Measurements from ENCODE around the gene CCNG2. TPM values are rescaled to one million over a fixed set of nuclear protein-coding genes. Genes with fewer than 3 reads are reported as not detected.

CCNG2 gene
- total and polyA plus RNA-seq, 9 of the 15 experiments (the other 6 are each of a cell fraction or from before 2014, with no cell fraction given), result 0.49 to 6.6 (median 2.9) TPM

- no peak overlapping the region for H3K4me3 ChIP-seq
- H3K79me2 ChIP-seq (ENCODE audit: control insufficient read depth, insufficient read depth, low read length), result no peaks in the 10 kb centered on the region
- H3K4me1 ChIP-seq (replicated peaks in 1 of 2; ENCODE audit: control insufficient read depth in 2 of 2, insufficient read depth in 2 of 2, low read length in 2 of 2), result no peaks in the 10 kb centered on the region
- H4K20me1 ChIP-seq (replicated peaks; ENCODE audit: control insufficient read depth, insufficient read depth, low read length), result no peaks in the 10 kb centered on the region
- ChIA-PET CTCF (ENCODE audit: low intra/inter-chr PET ratio) (no interaction called here), POLR2A (interaction anchor here (0.6 kb wide), 1 partner anchor 19 kb away, joined by 3 read pairs; no protein-coding TSS in a partner anchor)
- no peaks in the 10 kb centered on the region for H3K36me3 ChIP-seq (ENCODE audit: control insufficient read depth, insufficient read depth, low read length)
- BruUV-seq (replicated peaks), result no TSS peak
- H3K9me1 ChIP-seq (ENCODE audit: control insufficient read depth, insufficient read depth, low read length), result no peaks in the 10 kb centered on the region
- no peak overlapping the region for H3K27ac ChIP-seq (ENCODE audit: extremely low read depth, low read depth, low read length)
- ATAC-seq (no peak), FAIRE-seq (no peak), DNase-seq (ENCODE audit: extremely low read depth in 1 of 4, low spot score in 3 of 4) (no peak)
- no peaks in the 10 kb centered on the region for H3K9me3 ChIP-seq (replicated peaks; ENCODE audit: control insufficient read depth, insufficient read depth, low read depth, low read length)
- WGBS (ENCODE audit: insufficient coverage, low coverage, missing lambda C conversion rate), result 0% methylated on average over 6 of the region's 6 CpGs
- intact Hi-C loops (cut with micrococcal nuclease), result no loop called here
- in situ Hi-C loops (cut with MboI), result no loop called here
- H3K4me2 ChIP-seq (ENCODE audit: insufficient read depth, low read length), result no peak overlapping the region
- H3K9ac ChIP-seq (ENCODE audit: insufficient read depth in 1 of 2, low read depth in 2 of 2, low read length in 2 of 2), result no peak overlapping the region
- no peak overlapping the region for H2AFZ ChIP-seq (ENCODE audit: low read depth, low read length)
- H3K27me3 ChIP-seq (ENCODE audit: control insufficient read depth in 2 of 2, insufficient read depth in 2 of 2, low read length in 2 of 2), result peaks cover 7 to 9% of the 10 kb centered on the region in 2 experiments
- TF ChIP-seq, protein P1, sequence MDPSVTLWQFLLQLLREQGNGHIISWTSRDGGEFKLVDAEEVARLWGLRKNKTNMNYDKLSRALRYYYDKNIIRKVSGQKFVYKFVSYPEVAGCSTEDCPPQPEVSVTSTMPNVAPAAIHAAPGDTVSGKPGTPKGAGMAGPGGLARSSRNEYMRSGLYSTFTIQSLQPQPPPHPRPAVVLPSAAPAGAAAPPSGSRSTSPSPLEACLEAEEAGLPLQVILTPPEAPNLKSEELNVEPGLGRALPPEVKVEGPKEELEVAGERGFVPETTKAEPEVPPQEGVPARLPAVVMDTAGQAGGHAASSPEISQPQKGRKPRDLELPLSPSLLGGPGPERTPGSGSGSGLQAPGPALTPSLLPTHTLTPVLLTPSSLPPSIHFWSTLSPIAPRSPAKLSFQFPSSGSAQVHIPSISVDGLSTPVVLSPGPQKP (CRISPR knock-in tag; IDR thresholded peaks at IDR 0.05), result no peak
- TF ChIP-seq NCOA4 (IDR thresholded peaks at IDR 0.05; ENCODE audit: partially characterized antibody), result no peak
- TF ChIP-seq ZNF655 (CRISPR knock-in tag; IDR thresholded peaks at IDR 0.05), result no peak
- no peak for TF ChIP-seq SAP30 (IDR thresholded peaks at IDR 0.05; ENCODE audit: borderline replicate concordance, insufficient read depth, low read depth, low read length, poor library complexity, severe bottlenecking)
- no peak for TF ChIP-seq KLF10 (CRISPR knock-in tag; IDR thresholded peaks at IDR 0.05)
- no peak for TF ChIP-seq TAF9B (IDR thresholded peaks at IDR 0.05; ENCODE audit: partially characterized antibody)
- no peak for TF ChIP-seq POLR2G (IDR thresholded peaks at IDR 0.05; ENCODE audit: low read depth, low read length)
- TF ChIP-seq, protein P2, sequence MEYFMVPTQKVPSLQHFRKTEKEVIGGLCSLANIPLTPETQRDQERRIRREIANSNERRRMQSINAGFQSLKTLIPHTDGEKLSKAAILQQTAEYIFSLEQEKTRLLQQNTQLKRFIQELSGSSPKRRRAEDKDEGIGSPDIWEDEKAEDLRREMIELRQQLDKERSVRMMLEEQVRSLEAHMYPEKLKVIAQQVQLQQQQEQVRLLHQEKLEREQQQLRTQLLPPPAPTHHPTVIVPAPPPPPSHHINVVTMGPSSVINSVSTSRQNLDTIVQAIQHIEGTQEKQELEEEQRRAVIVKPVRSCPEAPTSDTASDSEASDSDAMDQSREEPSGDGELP (CRISPR knock-in tag; IDR thresholded peaks at IDR 0.05; ENCODE audit: borderline replicate concordance), result no peak
- TF ChIP-seq ZFP30 (CRISPR knock-in tag; IDR thresholded peaks at IDR 0.05; ENCODE audit: borderline replicate concordance), result no peak
- no peak for TF ChIP-seq ZNF644 (tag; IDR thresholded peaks at IDR 0.05; ENCODE audit: low read depth)
Observed at GRCh38 chr4:77183777-77184420, 26.9 kb downstream of the CCNG2 start.
